Endothelial cell of umbilical vein (primary cell): ENCODE measurements around the gene JCHAIN. TPM values are rescaled to one million over a fixed set of nuclear protein-coding genes. Genes with fewer than 3 reads are reported as not detected.
A peak's percentile ranks its signal among the peaks of the same experiment; 100 is the strongest.

ENCODE experiments used
- BruUV-seq: library from RNA; stranded (reverse); fragments of 400-500 nt; replicated peaks from 2 replicates; lab custom pipeline; 2021; lab: Mats Ljungman, UMichigan
- CTCF ChIA-PET: fragments of 300-600, 350-600 bp; sonication (Branson Sonifier 250); formaldehyde crosslinking; loops from one replicate; lab custom pipeline; 2021; ENCODE audit warnings: antibody characterized with exemption, inconsistent platforms; lab: Charles Lee
- POLR2A ChIA-PET: fragments of 300-600, 350-600 bp; sonication (Branson Sonifier 250); formaldehyde crosslinking; loops from one replicate; lab custom pipeline; 2021; ENCODE audit warnings: antibody characterized with exemption, inconsistent platforms; lab: Charles Lee
- DNase-seq: peaks from one replicate; pipeline ENCODE4 v3.0.0-alpha.2; 2011; ENCODE audit warnings: low read depth, low spot score
- FAIRE-seq: peaks from 2 replicates; lab custom pipeline; 2011; peaks lifted over from hg19 to GRCh38; lab: Jason Lieb, UNC
- H2AFZ ChIP-seq: 2 replicates; pipeline ENCODE4 v1.6.0; 2012; ENCODE audit warnings: low read depth, low read length, control low read depth, inconsistent platforms
- H3K27ac ChIP-seq: 2 replicates; pipeline ENCODE4 v1.5.1; 2011; ENCODE audit warnings: low read depth, mild to moderate bottlenecking, control low read depth, low read length, moderate library complexity; ENCODE audit not compliant: insufficient read depth
- H3K27me3 ChIP-seq, 2 experiments: 2 replicates each; pipeline versions ENCODE4 v1.6.0 to v1.6.1; 2011; ENCODE audit warnings: low read length in 2 of 2, mixed read lengths in 1 of 2; ENCODE audit not compliant: control insufficient read depth in 2 of 2, insufficient read depth in 2 of 2
- H3K36me3 ChIP-seq, 2 experiments: 2 replicates in 1 of 2; 3 replicates in 1 of 2; pipeline ENCODE4 v1.5.1; 2011; ENCODE audit warnings: low read length in 2 of 2, mild to moderate bottlenecking in 1 of 2, moderate library complexity in 1 of 2; ENCODE audit not compliant: control insufficient read depth in 2 of 2, insufficient read depth in 2 of 2; ENCODE audit errors: extremely low read depth in 1 of 2
- H3K4me1 ChIP-seq: 3 replicates; pipeline ENCODE4 v1.5.1; 2011; ENCODE audit warnings: mild to moderate bottlenecking, low read length; ENCODE audit not compliant: control insufficient read depth, insufficient read depth; ENCODE audit errors: extremely low read depth
- H3K4me2 ChIP-seq: 2 replicates; pipeline ENCODE4 v1.6.1; 2011; ENCODE audit warnings: low read length, control low read depth, mixed read lengths; ENCODE audit not compliant: insufficient read depth
- H3K4me3 ChIP-seq, 3 experiments: fragments of 200-600 bp in 1 of 3; sonication (generic), shearing (Covaris generic) in 1 of 3; replicated peaks in 1 of 3; 2 replicates each; pipeline ENCODE4 v1.5.1; 2011 to 2016; ENCODE audit warnings: control low read depth in 3 of 3, low read length in 3 of 3, mild to moderate bottlenecking in 2 of 3, inconsistent platforms in 1 of 3, low read depth in 1 of 3, moderate library complexity in 1 of 3; ENCODE audit not compliant: insufficient read depth in 1 of 3
- H3K79me2 ChIP-seq: 2 replicates; pipeline ENCODE4 v1.6.0; 2012; ENCODE audit warnings: low read length, inconsistent platforms; ENCODE audit not compliant: control insufficient read depth, insufficient read depth
- H3K9ac ChIP-seq: replicated peaks from 2 replicates; pipeline ENCODE3; 2011; ENCODE audit warnings: low read length, control low read depth; ENCODE audit not compliant: insufficient read depth; ENCODE audit errors: extremely low read depth
- H3K9me1 ChIP-seq: replicated peaks from 3 replicates; pipeline ENCODE4 v1.6.0; 2011; ENCODE audit warnings: mild to moderate bottlenecking, low read length; ENCODE audit not compliant: control insufficient read depth, insufficient read depth; ENCODE audit errors: extremely low read depth
- H3K9me3 ChIP-seq: replicated peaks from 2 replicates; pipeline ENCODE4 v1.5.1; 2012; ENCODE audit warnings: low read length, inconsistent platforms; ENCODE audit not compliant: control insufficient read depth, insufficient read depth
- H4K20me1 ChIP-seq: replicated peaks from 2 replicates; pipeline ENCODE3; 2011; ENCODE audit warnings: mild to moderate bottlenecking, low read length; ENCODE audit not compliant: control insufficient read depth, insufficient read depth; ENCODE audit errors: extremely low read depth
- GATA2 ChIP-seq: IDR thresholded peaks from 2 replicates; pipeline ENCODE4 v1.7.0; 2011; ENCODE audit warnings: low read depth, mild to moderate bottlenecking, moderate library complexity, mixed read lengths, low read length; ENCODE audit not compliant: insufficient read length, insufficient read depth
- JUN ChIP-seq: IDR thresholded peaks from 2 replicates; pipeline ENCODE4 v1.6.1; 2011; ENCODE audit warnings: borderline replicate concordance, low read depth; ENCODE audit not compliant: insufficient read length, insufficient read depth
- MAX ChIP-seq: IDR thresholded peaks from 2 replicates; pipeline ENCODE4 v1.6.1; 2011; ENCODE audit not compliant: insufficient read depth, insufficient read length
- MYC ChIP-seq: IDR thresholded peaks from one replicate; pipeline ENCODE4 v1.6.1; 2011; ENCODE audit warnings: mild to moderate bottlenecking, low read depth, low read length
- POLR2A ChIP-seq: IDR thresholded peaks from 2 replicates; pipeline ENCODE4 v1.6.1; 2012; ENCODE audit warnings: low read depth, mild to moderate bottlenecking, control low read depth, low read length
- POLR2AphosphoS5 ChIP-seq: IDR thresholded peaks from 2 replicates; pipeline ENCODE4 v1.6.1; 2012; ENCODE audit warnings: low read depth, mild to moderate bottlenecking, control low read depth, low read length, moderate library complexity; ENCODE audit not compliant: insufficient read depth
- dilution Hi-C: fragments of 300-500 bp; cut with MboI; formaldehyde crosslinking; loops from one replicate; pipeline ENCODE4 v1.15.0; 2019; ENCODE audit warnings: low sequenced_read_pairs; ENCODE audit not compliant: extremely low pct_ligation_motif_present
- intact Hi-C: fragments of 100-400 bp; cut with micrococcal nuclease; formaldehyde crosslinking; loops from one replicate; pipeline ENCODE4 v1.10.0; 2022
- polyA plus RNA-seq, 4 experiments: library from polyadenylated mRNA; depleted of rRNA in 3 of 4; stranded (reverse) in 3 of 4; unstranded in 1 of 4; fragments of >200 nt; gene quantifications; 2 replicates each; pipeline versions ENCODE4 v1.2.1 to v1.2.3, GENCODE V29; 2011 to 2012; ENCODE audit warnings: missing spikeins in 1 of 4
- total RNA-seq: library from RNA; stranded (reverse); gene quantifications from 2 replicates; pipeline ENCODE4 v1.2.3, GENCODE V29; 2021

The JCHAIN gene
- total and polyA plus RNA-seq, 2 donors (not counting 3 experiments of a cell fraction or from before 2014, with no cell fraction given), result not detected

GRCh38 chr4:70705183-70706043 is 39.1 kb upstream of the JCHAIN start:
- intact Hi-C loops, result loop anchor here (1.0 to 5.0 kb wide), 4 partner anchors 29 to 135 kb away; no protein-coding TSS in a partner anchor
- POLR2A ChIA-PET, result interaction anchor here (0.9 to 2.2 kb wide), 4 partner anchors 16 to 197 kb away, joined by 3 to 12 read pairs (median 4); partner anchors contain the start of genes MOB1B and UTP3

DNA sequence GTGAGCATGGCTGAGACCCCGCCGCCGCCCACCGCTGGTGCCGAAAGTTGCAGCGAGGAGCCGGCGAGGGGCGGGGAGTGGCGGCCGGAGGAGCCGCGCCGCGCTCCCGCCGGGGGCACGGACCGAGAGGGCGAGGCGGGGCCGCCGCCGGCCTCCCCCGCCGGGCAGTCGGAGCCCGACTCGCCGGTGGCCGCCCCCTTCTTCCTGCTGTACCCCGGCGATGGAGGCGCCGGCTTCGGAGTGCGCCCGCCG is 38.5 kb upstream of the JCHAIN start:
- dilution Hi-C loops, result no loop called here
- Histone ChIP-seq H3K27me3 (no peaks in the 10 kb centered on the region), H3K27ac (peak overlapping the region; percentile 85), H3K4me2 (peak overlapping the region; percentile 95), H3K4me1 (peaks cover 20% of the 10 kb centered on the region), H4K20me1 (no peaks in the 10 kb centered on the region), H3K36me3 (no peaks in the 10 kb centered on the region), H3K4me3 (peak overlapping the region; percentile 73 to 93 (median 89)), H3K9me3 (no peaks in the 10 kb centered on the region), H2AFZ (peak overlapping the region; percentile 100), H3K79me2 (peaks cover 38% of the 10 kb centered on the region), H3K9me1 (peaks cover 3% of the 10 kb centered on the region), H3K9ac (peak overlapping the region; percentile 86)
- no TSS peak for BruUV-seq
- FAIRE-seq, result no peak
- TF ChIP-seq GATA2 (no peak), POLR2AphosphoS5 (no peak), MYC (no peak), JUN (no peak), POLR2A (no peak)
- POLR2A ChIA-PET, result interaction anchor here (1.3 to 2.2 kb wide), 3 partner anchors 16 to 197 kb away, joined by 3 to 12 read pairs (median 6); partner anchors contain the start of genes MOB1B and UTP3
- CTCF ChIA-PET, result interaction anchor here (0.8 to 4.2 kb wide), 9 partner anchors 12 to 305 kb away, joined by 3 to 25 read pairs (median 7); partner anchors contain the start of genes DCK, GRSF1, RUFY3 and UTP3
- no peak for DNase-seq
- intact Hi-C loops, result loop anchor here (1.0 to 5.0 kb wide), 5 partner anchors 17 to 197 kb away; partner anchors contain the start of genes MOB1B and UTP3

More at GRCh38 chr4:70705183-70706043, 39.1 kb upstream of the JCHAIN start:
- peak overlapping the region; percentile 73 to 93 (median 89) for H3K4me3 ChIP-seq
- FAIRE-seq (peak; percentile 35), DNase-seq (peak; percentile 71)
- TF ChIP-seq MAX (peak; percentile 52), POLR2AphosphoS5 (no peak)
- H2AFZ ChIP-seq, result peak overlapping the region; percentile 100
- no peaks in the 10 kb centered on the region for H4K20me1 ChIP-seq
- H3K9me3 ChIP-seq, result no peaks in the 10 kb centered on the region
- CTCF ChIA-PET, result interaction anchor here (0.8 to 4.2 kb wide), 11 partner anchors 12 to 304 kb away, joined by 3 to 25 read pairs (median 5); partner anchors contain the start of genes GRSF1, RUFY3 and UTP3
- H3K27me3 ChIP-seq, result no peaks in the 10 kb centered on the region
- peak overlapping the region; percentile 85 for H3K27ac ChIP-seq
- H3K9me1 ChIP-seq, result peaks cover 3% of the 10 kb centered on the region
- dilution Hi-C loops, result no loop called here
- no peaks in the 10 kb centered on the region for H3K36me3 ChIP-seq
- H3K79me2 ChIP-seq, result peaks cover 39% of the 10 kb centered on the region
- BruUV-seq, result no TSS peak
- H3K4me2 ChIP-seq, result peak overlapping the region; percentile 95
- H3K9ac ChIP-seq, result peak overlapping the region; percentile 86
- peaks cover 20% of the 10 kb centered on the region for H3K4me1 ChIP-seq
